ENCODE results near the gene PRICKLE4.

GRCh38 chr6:41737591-41738130 lies 42.9 kb upstream of the PRICKLE4 start:
- TF ChIP-seq CTCF (IDR thresholded peaks at IDR 0.05; ENCODE audit: insufficient read depth, low read length, poor library complexity, severe bottlenecking) (no peak), EZH2phosphoT487 (conservative IDR thresholded peaks at IDR 0.05; ENCODE audit: low read length) (no peak)
